PC-3 (cell line): Measurements from ENCODE around the gene HTR4.

Experiments
- EZH2phosphoT487 ChIP-seq: fragments of 300-600 bp; sonication (generic); IDR thresholded peaks from 2 replicates; pipeline ENCODE4 v1.6.1; 2018; ENCODE audit warnings: mild to moderate bottlenecking, antibody characterized with exemption, low read length, borderline replicate concordance
- TF ChIP-seq, protein P1 (sequence below): fragments of 300-600 bp; sonication (generic); conservative IDR thresholded peaks from 2 replicates; pipeline ENCODE4 v1.5.1; 2017; ENCODE audit warnings: antibody characterized with exemption, low read depth, mild to moderate bottlenecking, low read length

DNA sequence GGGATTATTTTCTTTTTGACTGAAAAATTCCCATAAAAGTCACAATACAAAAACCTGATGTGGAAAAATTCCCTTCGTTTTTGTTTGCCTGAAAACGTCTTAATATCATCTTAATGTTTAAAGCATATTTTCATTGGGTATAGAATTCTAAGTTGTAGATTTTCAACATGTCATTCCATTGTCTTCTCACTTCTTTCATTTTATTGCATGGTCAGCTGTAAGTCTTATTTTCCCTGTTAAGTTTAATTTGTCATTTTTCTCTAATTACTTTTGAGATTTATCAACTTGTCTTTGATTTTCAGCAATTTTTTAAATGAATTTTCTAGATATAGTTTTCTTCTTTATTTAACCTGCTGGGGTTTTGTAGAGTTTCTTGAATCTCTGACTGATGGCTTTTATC lies 138.9 kb downstream of the HTR4 start:
- TF ChIP-seq, protein P1, sequence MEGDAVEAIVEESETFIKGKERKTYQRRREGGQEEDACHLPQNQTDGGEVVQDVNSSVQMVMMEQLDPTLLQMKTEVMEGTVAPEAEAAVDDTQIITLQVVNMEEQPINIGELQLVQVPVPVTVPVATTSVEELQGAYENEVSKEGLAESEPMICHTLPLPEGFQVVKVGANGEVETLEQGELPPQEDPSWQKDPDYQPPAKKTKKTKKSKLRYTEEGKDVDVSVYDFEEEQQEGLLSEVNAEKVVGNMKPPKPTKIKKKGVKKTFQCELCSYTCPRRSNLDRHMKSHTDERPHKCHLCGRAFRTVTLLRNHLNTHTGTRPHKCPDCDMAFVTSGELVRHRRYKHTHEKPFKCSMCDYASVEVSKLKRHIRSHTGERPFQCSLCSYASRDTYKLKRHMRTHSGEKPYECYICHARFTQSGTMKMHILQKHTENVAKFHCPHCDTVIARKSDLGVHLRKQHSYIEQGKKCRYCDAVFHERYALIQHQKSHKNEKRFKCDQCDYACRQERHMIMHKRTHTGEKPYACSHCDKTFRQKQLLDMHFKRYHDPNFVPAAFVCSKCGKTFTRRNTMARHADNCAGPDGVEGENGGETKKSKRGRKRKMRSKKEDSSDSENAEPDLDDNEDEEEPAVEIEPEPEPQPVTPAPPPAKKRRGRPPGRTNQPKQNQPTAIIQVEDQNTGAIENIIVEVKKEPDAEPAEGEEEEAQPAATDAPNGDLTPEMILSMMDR: no peak
- peak; percentile 46; the same call in 1 of the 2 replicates for TF ChIP-seq EZH2phosphoT487
